Measurements from ENCODE around the gene SPATS2L. TPM values are rescaled to one million over a fixed set of nuclear protein-coding genes. Genes with fewer than 3 reads are reported as not detected.

SPATS2L gene
- total RNA-seq, 1 donor from 2014 or later: 44.2 TPM

GRCh38 chr2:200438251-200438650, 131.8 kb downstream of the SPATS2L start:
- intact Hi-C loops (cut with micrococcal nuclease): no loop called here

GRCh38 chr2:200438846-200439245, 132.4 kb downstream of the SPATS2L start:
- intact Hi-C loops (cut with micrococcal nuclease): no loop called here

DNA sequence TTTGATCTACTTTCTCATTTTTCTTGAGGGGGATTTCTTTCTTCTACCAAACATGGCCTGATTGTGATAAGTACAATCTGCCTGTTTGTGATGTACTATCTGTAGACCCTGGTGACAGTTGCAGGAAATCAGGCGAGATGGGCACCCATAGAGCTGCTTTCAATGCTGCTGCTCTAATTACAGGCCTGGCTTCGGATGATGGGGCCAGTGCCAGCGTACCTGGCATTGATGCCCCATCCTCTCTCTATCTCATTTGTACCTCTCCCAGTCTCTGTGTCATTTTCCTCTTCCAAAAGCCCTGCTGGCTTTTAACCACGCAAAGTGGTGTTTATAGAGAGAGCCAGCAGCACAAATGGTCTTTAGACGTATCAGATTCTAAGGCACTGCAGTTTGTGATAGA, 133.5 kb downstream of the SPATS2L start:
- intact Hi-C loops (cut with micrococcal nuclease): no loop called here

DNA sequence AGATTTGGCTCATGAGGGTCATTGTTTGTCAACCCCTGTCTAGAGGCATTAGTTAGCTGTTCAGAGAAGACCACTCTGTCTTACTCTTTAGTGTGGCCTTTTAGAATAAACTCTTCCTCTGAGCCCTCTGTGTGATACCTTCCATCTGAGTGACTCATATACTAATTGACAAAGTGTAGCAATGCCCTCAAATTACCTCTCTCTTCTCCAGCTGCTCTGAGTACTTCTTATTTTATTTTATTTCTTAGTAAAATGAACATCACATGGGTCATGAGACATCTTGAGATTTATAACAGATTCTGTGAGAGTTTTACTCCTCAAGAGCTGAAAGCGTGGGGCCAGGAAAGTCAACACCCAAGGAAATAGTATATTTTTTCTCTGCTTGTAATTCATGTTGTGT, 136.0 kb downstream of the SPATS2L start:
- intact Hi-C loops (cut with micrococcal nuclease): no loop called here

- intact Hi-C loops (cut with micrococcal nuclease): no loop called here
These were observed 136.9 kb downstream of the SPATS2L start for GRCh38 chr2:200443376-200443775.

DNA sequence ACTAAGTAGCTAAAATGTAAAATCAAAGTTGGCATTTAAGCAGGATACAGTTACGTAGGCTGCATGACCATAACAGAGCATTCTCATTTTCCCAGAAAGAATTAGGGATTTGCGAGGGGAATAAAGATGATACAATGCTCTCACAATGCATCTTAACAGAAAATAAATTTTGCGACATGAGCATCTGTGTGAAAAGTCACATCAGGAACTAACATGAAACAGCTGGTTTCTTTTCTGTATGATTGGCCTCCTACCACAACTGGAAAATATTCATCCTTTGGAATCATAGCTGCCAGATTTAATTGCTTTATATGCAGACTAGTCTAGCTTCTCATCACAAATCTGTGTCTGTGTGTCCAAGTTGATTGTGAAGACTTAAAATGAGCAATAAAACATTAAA, 137.4 kb downstream of the SPATS2L start:
- intact Hi-C loops (cut with micrococcal nuclease): no loop called here

DNA sequence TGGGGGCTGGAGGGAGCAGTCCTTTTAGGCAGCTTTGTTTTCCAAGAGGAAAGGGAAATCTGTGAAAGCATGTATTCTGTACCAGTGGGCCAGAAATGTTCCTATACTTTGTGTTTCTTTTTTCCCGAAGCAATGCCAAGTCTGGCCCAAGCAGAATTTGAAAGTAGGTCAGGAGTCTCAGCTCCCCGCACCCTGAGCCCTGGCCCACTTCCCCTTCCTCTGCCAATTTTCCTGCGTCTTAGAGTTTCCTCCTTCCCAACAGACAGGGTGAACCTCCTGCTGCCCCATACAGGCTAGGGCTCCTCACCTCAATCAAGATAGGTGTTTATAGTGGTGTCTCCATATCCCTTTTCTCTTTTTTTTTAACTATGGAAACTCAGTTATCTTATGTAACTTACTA, 138.0 kb downstream of the SPATS2L start:
- intact Hi-C loops (cut with micrococcal nuclease): no loop called here

GRCh38 chr2:200445284-200445683, 138.8 kb downstream of the SPATS2L start:
- intact Hi-C loops (cut with micrococcal nuclease): no loop called here

DNA sequence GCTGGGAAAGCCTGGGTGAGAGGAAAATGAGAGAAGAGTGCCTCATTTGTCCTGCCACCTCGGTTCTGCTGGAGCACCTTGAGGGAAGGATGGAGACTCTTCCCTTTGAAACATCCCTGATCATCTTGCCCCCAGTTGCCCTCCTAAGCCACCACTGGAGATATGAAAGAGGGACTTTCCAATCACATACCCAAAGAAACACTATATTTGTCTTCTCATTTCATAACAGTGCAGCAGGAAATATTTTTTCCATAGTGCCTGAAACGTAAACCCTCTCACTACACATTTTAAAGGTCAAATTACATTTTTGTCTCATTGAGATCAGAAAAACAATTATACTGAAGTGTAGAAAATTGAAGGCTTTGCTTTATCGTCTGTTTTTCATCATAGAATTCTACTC, 140.1 kb downstream of the SPATS2L start:
- intact Hi-C loops (cut with micrococcal nuclease): no loop called here

GRCh38 chr2:200447139-200447855, 140.8 kb downstream of the SPATS2L start:
- intact Hi-C loops (cut with micrococcal nuclease): no loop called here

DNA sequence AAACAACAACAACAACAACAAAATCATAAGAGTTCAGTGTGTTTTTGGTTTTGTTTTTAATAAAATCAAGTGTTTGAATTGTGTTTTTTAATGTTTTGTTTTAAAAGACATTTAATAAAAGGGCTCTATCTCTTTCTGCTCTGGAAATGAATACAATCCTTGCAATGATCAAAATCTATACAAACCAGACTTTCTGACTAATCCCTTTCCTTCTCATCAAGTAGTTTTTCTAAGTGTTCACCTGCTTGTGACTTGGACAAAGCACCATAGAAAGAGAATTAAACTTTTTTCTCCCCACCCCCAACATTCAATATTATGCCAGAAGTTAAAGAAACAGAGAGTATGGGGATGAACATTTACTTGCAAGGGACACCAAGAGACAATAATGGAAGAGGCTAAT, 142.0 kb downstream of the SPATS2L start:
- intact Hi-C loops (cut with micrococcal nuclease): no loop called here

- intact Hi-C loops (cut with micrococcal nuclease): no loop called here
These were observed 142.7 kb downstream of the SPATS2L start for GRCh38 chr2:200449149-200449548.

- intact Hi-C loops (cut with micrococcal nuclease): no loop called here
These were observed 143.8 kb downstream of the SPATS2L start for GRCh38 chr2:200450288-200450687.

DNA sequence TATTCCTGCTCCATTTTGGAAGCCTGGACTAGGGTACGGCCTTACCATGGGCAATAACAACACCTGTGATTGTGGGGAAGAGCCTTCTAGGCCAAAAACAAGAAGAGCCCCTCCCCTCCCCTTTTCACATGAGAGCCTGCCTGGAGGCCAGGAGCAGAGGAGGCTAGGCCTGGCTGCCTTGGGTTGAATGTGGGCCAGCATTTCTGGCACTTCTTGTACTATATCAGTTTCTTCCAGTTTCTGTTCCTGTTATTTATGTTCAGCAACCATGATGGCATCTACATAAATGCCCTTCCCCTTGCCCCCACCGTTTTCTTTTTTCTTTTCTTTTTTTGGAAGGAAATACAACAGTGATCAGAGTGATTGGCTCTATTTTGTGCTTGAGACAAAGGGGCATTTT, 145.0 kb downstream of the SPATS2L start:
- intact Hi-C loops (cut with micrococcal nuclease): no loop called here

- intact Hi-C loops (cut with micrococcal nuclease): no loop called here
These were observed 145.9 kb downstream of the SPATS2L start for GRCh38 chr2:200452377-200452776.

DNA sequence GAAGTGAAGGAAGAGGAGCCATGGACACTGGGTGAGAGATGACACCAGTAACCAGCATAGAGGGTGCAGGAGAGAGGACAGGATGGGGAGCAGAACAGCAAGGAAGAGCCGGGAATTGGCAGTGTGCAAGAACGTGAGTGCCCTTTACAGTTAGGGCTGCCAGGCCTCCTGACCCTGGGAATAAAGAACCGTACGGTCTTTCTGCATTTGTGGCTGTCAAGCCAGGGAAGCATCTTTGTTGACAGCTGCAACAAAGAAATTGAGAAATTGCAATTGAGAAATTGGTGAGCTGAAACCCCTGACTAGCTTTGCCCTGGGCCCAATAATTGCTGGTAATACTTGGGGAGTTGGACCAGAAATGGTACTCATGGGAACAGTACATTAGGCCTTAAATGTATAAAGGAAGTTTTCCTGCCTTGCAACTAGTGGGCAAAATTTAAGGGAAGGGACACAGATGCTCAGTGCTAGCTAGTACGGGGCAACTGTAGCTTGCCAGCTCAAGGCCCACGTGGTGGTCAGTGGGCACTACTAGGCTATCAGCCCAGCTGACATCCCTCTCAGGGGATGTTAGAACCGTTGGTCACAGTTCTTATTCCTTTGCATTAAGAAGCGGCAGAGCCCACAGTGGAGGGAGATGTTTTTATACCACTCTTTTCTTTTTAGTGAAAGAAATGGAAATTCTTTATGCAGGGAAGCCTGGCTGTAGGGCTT, 146.8 kb downstream of the SPATS2L start:
- intact Hi-C loops (cut with micrococcal nuclease): no loop called here

DNA sequence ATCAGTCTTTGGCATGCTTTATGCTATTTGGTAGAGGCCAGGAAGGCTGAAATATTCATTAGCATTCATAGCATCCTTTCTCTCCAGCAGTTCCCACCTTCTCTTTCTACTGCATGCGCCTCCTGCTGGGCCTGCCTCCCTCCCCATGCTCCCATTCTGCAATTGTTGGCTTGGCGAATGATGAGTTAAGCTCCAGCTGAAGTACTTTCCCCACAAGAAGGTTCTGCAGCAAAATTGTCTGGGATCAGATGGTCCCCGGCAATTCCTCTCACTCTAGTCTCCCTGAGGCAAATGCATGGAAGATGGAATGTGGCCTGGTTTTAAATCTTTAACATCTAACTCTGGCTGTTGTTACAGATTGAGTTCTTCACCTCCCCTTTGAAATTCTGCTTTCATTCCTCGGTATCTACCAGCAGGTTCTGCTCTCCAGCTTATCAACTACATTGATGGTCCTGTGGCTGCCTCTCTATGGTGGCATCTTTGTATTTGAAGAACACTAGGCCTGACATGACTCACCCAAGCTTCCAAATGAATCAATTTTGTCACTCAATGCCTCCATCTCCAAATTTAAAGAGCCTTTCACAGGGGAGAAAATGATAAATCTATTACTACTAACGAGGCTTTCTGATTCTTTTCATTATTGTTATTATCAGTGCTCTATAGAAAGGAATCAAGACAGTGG, 147.5 kb downstream of the SPATS2L start:
- intact Hi-C loops (cut with micrococcal nuclease): no loop called here

GRCh38 chr2:200454927-200455801, 148.7 kb downstream of the SPATS2L start:
- intact Hi-C loops (cut with micrococcal nuclease): no loop called here

DNA sequence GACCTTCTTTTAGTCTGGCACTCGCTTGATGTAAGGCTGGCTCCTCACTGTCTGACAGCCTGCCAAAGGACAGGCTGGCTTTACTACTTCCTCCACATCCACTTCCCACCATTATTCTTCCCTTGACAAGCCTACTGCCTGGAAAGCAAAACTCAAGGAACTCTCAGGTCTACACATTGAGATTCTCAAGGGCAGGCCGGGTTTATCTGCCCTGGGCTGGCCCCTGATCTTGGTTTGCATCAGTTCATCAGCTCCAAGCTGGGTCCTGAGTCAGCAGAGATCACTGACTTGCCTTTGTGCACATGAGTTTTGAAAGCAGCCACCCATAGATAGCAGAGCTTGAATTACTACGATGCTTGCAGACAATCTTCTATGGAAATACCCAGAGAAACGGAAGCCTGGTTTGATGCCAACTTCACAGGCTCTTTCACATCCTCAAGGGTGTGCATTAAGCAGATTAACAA, 149.5 kb downstream of the SPATS2L start:
- intact Hi-C loops (cut with micrococcal nuclease): loop anchor here (1.0 kb wide), 1 partner anchor 10 kb away; no protein-coding TSS in a partner anchor

GRCh38 chr2:200456567-200456966, 150.1 kb downstream of the SPATS2L start:
- intact Hi-C loops (cut with micrococcal nuclease): loop anchor here (1.0 kb wide), 1 partner anchor 10 kb away; no protein-coding TSS in a partner anchor

DNA sequence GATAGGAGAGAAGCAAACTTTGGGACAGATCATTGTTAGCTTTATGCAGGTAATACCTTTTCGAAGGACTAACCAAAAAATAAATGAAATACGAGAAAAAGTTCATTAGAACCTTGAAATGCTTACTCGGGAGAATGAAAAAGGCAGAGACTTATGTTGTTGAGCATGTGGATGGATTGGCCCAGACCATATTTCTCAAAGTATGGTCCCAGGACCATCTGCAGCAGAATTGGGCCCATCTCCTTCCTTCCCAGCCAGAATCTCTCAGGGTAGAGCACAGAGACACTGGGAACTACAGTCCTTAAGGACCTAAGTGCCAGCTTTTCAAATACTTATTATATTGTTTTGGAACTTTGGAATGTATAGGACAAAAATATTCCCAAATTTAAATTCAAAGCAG, 152.6 kb downstream of the SPATS2L start:
- intact Hi-C loops (cut with micrococcal nuclease): no loop called here

Measured in T-helper 1 cell treated with Interleukin-12 subunit alpha and Interleukin-12 subunit beta and Interleukin-4 antibody, amounts not matched to agents 30 ng/mL and 1 ng/mL, for 36 hours (primary cell).